Uterus (tissue), 4 donors: ENCODE measurements around the gene FKBP7. TPM values are rescaled to one million over a fixed set of nuclear protein-coding genes. Genes with fewer than 3 reads are reported as not detected.

ENCODE experiments used
- DNase-seq, 2 donors: peaks; one replicate each; pipeline ENCODE4 v3.0.0-alpha.2; 2019 to 2020
- H3K27ac ChIP-seq, 2 donors: fragments of 200-600 bp; sonication (generic); 1 replicate in 1 of 2; 2 replicates in 1 of 2; pipeline ENCODE4 v1.5.1; 2016 to 2018
- H3K27me3 ChIP-seq, 2 donors: fragments of 200-600 bp; sonication (generic); one replicate each; pipeline ENCODE4 v1.5.1; 2018 to 2019; ENCODE audit warnings: control low read depth in 1 of 2
- H3K36me3 ChIP-seq, 2 donors: fragments of 200-600 bp; sonication (generic); one replicate each; pipeline ENCODE4 v1.5.1; 2019; ENCODE audit warnings: control low read depth in 1 of 2
- H3K4me1 ChIP-seq, 2 donors: fragments of 200-600 bp; sonication (generic); one replicate each; pipeline ENCODE4 v1.5.1; 2018 to 2019; ENCODE audit warnings: control low read depth in 1 of 2
- H3K4me3 ChIP-seq, 2 donors: fragments of 200-600 bp; sonication (generic); 1 replicate in 1 of 2; 2 replicates in 1 of 2; pipeline ENCODE4 v1.5.1; 2018 to 2019; ENCODE audit warnings: mild to moderate bottlenecking in 1 of 2
- H3K9me3 ChIP-seq, 2 donors: fragments of 200-600 bp; sonication (generic); one replicate each; pipeline ENCODE4 v1.5.1; 2019; ENCODE audit warnings: control low read depth in 1 of 2
- POLR2A ChIP-seq, 2 donors: fragments of 450-650 bp; IDR thresholded peaks; one replicate each; pipeline ENCODE4 v1.6.1; 2016; ENCODE audit warnings: antibody characterized with exemption in 2 of 2, mild to moderate bottlenecking in 1 of 2, moderate library complexity in 1 of 2
- intact Hi-C: fragments of 100-400 bp; cut with DNase I; formaldehyde crosslinking; loops from one replicate; pipeline ENCODE4 v1.15.1; 2023; ENCODE audit warnings: low total_unique reads
- total RNA-seq, 4 donors: library from RNA; depleted of rRNA in 3 of 4; stranded (reverse); fragments of >200 nt in 3 of 4; gene quantifications; one replicate each; pipeline versions ENCODE4 v1.1.0 to v1.2.4, GENCODE V29; 2014 to 2023
- TF ChIP-seq, protein P1 (sequence below), 4 experiments: fragments of 200-600 bp in 2 of 4; fragments of 450-650 bp in 2 of 4; sonication (generic) in 2 of 4; IDR thresholded peaks; one replicate each; pipeline ENCODE4 v1.5.1; 2016 to 2019; ENCODE audit warnings: antibody characterized with exemption in 4 of 4, mild to moderate bottlenecking in 2 of 4, moderate library complexity in 1 of 4
- donor health status: DM: yes; HTN: yes; CAD: no.

Gene FKBP7
- total RNA-seq, 4 donors from 2014 or later: 5.4 to 87.2 (median 27.0) TPM

DNA sequence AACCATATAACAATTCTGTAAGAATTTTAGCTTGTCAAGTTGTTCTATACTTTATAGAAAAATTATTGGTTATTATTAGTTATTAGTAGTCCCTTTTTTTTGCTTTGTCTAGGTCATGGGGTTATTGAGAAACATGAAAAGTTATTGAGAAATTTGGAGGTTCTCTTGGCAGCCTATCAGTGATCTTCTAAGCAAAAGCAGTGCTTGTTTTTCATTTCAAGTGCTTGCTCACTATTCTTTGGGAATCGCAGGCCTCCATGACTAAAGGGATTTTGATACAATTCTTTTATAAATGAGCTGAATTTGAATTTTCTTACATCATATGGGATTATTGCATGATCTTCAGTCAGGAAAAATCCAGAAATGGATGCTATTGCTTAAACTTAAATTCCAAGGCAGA, 27.7 kb upstream of the FKBP7 start:
- Histone ChIP-seq H3K36me3 (no peaks in the 10 kb centered on the region), H3K4me3 (no peak overlapping the region), H3K27ac (no peak overlapping the region), H3K4me1 (no peaks in the 10 kb centered on the region), H3K9me3 (no peaks in the 10 kb centered on the region), H3K27me3 (no peaks in the 10 kb centered on the region)
- TF ChIP-seq, protein P1, sequence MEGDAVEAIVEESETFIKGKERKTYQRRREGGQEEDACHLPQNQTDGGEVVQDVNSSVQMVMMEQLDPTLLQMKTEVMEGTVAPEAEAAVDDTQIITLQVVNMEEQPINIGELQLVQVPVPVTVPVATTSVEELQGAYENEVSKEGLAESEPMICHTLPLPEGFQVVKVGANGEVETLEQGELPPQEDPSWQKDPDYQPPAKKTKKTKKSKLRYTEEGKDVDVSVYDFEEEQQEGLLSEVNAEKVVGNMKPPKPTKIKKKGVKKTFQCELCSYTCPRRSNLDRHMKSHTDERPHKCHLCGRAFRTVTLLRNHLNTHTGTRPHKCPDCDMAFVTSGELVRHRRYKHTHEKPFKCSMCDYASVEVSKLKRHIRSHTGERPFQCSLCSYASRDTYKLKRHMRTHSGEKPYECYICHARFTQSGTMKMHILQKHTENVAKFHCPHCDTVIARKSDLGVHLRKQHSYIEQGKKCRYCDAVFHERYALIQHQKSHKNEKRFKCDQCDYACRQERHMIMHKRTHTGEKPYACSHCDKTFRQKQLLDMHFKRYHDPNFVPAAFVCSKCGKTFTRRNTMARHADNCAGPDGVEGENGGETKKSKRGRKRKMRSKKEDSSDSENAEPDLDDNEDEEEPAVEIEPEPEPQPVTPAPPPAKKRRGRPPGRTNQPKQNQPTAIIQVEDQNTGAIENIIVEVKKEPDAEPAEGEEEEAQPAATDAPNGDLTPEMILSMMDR (IDR thresholded peaks at IDR 0.05): no peak
- DNase-seq: no peak
- intact Hi-C loops: no loop called here

DNA sequence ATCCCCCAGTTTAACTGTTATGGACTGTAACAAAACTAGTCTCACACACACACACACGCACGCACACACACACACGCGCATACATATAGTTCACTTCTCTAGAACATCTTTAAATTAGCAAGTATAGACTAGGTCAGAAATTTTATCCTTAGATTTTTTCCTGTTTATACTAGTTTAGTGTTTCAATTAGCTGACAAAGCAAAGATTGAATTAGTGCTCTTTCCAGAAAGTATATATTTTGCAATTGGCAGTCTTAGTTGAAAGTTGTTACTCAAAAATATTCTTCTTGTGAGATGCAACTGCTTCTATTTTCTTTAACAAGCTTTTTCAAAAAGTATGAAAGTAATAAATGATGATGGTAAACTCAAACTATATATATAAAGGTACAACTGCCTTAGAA, 24.4 kb upstream of the FKBP7 start:
- intact Hi-C loops: no loop called here
- DNase-seq: no peak
- Histone ChIP-seq H3K27me3 (no peaks in the 10 kb centered on the region), H3K4me3 (no peak overlapping the region), H3K4me1 (no peaks in the 10 kb centered on the region), H3K27ac (no peak overlapping the region), H3K9me3 (no peaks in the 10 kb centered on the region), H3K36me3 (no peaks in the 10 kb centered on the region)
- TF ChIP-seq POLR2A (IDR thresholded peaks at IDR 0.05): no peak
- TF ChIP-seq, protein P1 (IDR thresholded peaks at IDR 0.05): no peak

DNA sequence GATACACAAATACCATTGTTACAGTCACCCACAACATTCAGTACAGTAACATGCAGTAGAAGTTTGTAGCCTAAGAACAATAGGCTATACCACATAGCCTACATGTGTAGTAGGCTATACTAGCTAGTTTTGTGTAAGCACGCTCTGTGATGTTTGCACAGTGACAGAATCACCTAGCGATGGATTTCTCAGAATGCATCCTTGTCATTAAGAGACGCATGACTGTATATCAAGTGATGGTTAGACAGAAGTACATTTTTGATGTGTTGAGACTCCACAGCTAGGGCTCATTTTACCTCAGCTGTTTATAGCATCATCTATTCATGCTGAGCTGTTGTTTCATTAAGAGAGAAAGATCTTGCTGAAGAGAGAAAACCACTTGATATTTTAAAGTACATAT, 21.2 kb upstream of the FKBP7 start:
- no peak overlapping the region for H3K27ac ChIP-seq
- intact Hi-C loops: no loop called here
- no peaks in the 10 kb centered on the region for H3K27me3 ChIP-seq
- H3K4me1 ChIP-seq: no peaks in the 10 kb centered on the region
- H3K9me3 ChIP-seq: no peaks in the 10 kb centered on the region
- no peak overlapping the region for H3K4me3 ChIP-seq
- TF ChIP-seq, protein P1 (IDR thresholded peaks at IDR 0.05): no peak
- no peak for TF ChIP-seq POLR2A (IDR thresholded peaks at IDR 0.05)
- DNase-seq: no peak
- no peaks in the 10 kb centered on the region for H3K36me3 ChIP-seq

DNA sequence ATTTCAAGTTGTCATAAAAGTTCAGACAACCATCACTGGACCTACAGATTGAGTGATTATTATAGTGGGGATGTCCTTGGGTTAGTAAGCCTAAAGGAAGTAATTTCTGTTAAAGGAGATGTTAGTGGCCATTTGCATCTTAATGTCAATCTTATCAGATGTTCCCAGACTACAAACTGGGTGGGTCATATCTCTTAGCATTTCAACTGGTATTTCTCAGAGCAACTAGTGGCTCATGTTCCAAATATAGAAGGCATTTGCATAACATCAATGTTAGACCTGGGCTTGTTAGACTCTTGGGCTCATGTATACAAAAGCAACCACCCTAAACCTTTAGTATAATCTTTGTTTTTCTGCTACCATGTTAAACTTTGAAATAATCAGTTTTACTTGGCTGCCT, 19.7 kb upstream of the FKBP7 start:
- H3K4me1 ChIP-seq: no peaks in the 10 kb centered on the region
- no peak overlapping the region for H3K27ac ChIP-seq
- H3K36me3 ChIP-seq: no peaks in the 10 kb centered on the region
- no peak for DNase-seq
- H3K4me3 ChIP-seq: no peak overlapping the region
- no peaks in the 10 kb centered on the region for H3K27me3 ChIP-seq
- intact Hi-C loops: no loop called here
- H3K9me3 ChIP-seq: no peaks in the 10 kb centered on the region
- TF ChIP-seq POLR2A (IDR thresholded peaks at IDR 0.05): no peak
- TF ChIP-seq, protein P1 (IDR thresholded peaks at IDR 0.05): no peak

DNA sequence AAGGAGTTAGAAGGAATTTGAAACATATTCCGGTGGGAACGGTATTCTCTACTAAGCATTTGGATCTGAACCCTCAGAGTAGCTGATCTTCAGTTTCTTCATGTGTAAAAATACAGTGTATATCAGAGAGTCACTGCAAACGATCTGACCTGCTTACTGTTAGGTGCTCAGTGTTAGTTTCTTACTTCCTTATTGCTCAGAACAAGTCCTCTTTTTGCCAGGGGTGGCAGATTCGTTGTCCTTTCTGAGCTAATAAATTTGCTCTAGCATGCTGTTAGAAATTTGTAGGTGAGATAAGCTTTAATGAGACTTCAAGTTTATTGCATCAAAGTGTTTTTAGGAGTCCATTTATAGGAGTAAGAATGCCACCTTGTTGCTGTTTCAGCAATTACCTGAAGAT, 17.6 kb upstream of the FKBP7 start:
- Histone ChIP-seq H3K4me1 (no peaks in the 10 kb centered on the region), H3K27ac (no peak overlapping the region), H3K36me3 (no peaks in the 10 kb centered on the region), H3K9me3 (no peaks in the 10 kb centered on the region), H3K27me3 (no peaks in the 10 kb centered on the region), H3K4me3 (no peak overlapping the region)
- intact Hi-C loops: no loop called here
- TF ChIP-seq, protein P1 (IDR thresholded peaks at IDR 0.05): no peak
- no peak for DNase-seq
